OCI-LY3 (cell line): ENCODE data around the gene EFHC1.

Experiments used
- H2AFZ ChIP-seq: fragments of 200-600, 300-600 bp; shearing (Covaris generic); 2 replicates; pipeline ENCODE4 v1.6.0; 2014; ENCODE audit warnings: antibody characterized with exemption, low read depth, low read length
- H3K27ac ChIP-seq: fragments of 200-600, 300-600 bp; sonication (generic); 2 replicates; pipeline ENCODE4 v1.5.1; 2014; ENCODE audit warnings: mild to moderate bottlenecking, low read length, moderate library complexity, mixed read lengths
- H3K27me3 ChIP-seq: fragments of 200-600, 300-600 bp; sonication (generic); 2 replicates; pipeline ENCODE4 v1.6.1; 2014; ENCODE audit warnings: low read depth, low read length, mixed read lengths
- H3K36me3 ChIP-seq: fragments of 200-600, 300-600 bp; sonication (generic); replicated peaks from 2 replicates; pipeline ENCODE3; 2014; ENCODE audit warnings: low read depth, low read length, mixed read lengths
- H3K4me1 ChIP-seq: fragments of 300-600, 200-600 bp; sonication (generic); 2 replicates; pipeline ENCODE4 v1.6.1; 2014; ENCODE audit warnings: low read length, mixed read lengths
- H3K4me2 ChIP-seq: fragments of 200-600, 300-600 bp; sonication (generic); 2 replicates; pipeline ENCODE4 v1.6.1; 2014; ENCODE audit warnings: low read length, mixed read lengths
- H3K4me3 ChIP-seq: fragments of 300-600, 200-600 bp; sonication (generic); 2 replicates; pipeline ENCODE4 v1.5.1; 2014; ENCODE audit warnings: antibody characterized with exemption, mild to moderate bottlenecking, low read length, moderate library complexity
- H3K79me2 ChIP-seq: fragments of 300-600, 200-600 bp; shearing (Covaris generic); 2 replicates; pipeline ENCODE4 v1.6.1; 2014; ENCODE audit warnings: mild to moderate bottlenecking, low read length, mixed read lengths
- H3K9ac ChIP-seq: fragments of 300-600, 200-600 bp; shearing (Covaris generic); 2 replicates; pipeline ENCODE4 v1.6.0; 2014; ENCODE audit warnings: mild to moderate bottlenecking, low read length, moderate library complexity
- H3K9me3 ChIP-seq: fragments of 200-600, 300-600 bp; shearing (Covaris generic); 2 replicates; pipeline ENCODE4 v1.6.1; 2014; ENCODE audit warnings: low read length, mixed read lengths; ENCODE audit not compliant: insufficient read depth
- H4K20me1 ChIP-seq: fragments of 200-600, 300-600 bp; sonication (generic); 2 replicates; pipeline ENCODE4 v1.6.1; 2016; ENCODE audit warnings: low read length, mixed read lengths; ENCODE audit not compliant: insufficient read depth
- CTCF ChIP-seq: fragments of 200-600, 300-600 bp; sonication (generic); IDR thresholded peaks from 2 replicates; pipeline ENCODE4 v1.5.1; 2014; ENCODE audit warnings: antibody characterized with exemption, low read length, low read depth
- EZH2phosphoT487 ChIP-seq: fragments of 200-600 bp; shearing (Covaris generic); IDR thresholded peaks from 2 replicates; pipeline ENCODE4 v1.6.1; 2018; ENCODE audit warnings: antibody characterized with exemption, mixed run types, low read depth

EFHC1 gene

GRCh38 chr6:52540286-52540902, 120.3 kb downstream of the EFHC1 start:
- TF ChIP-seq EZH2phosphoT487, result no peak
- TF ChIP-seq CTCF, result no peak
- H3K79me2 ChIP-seq, result peaks cover 75% of the 10 kb centered on the region

GRCh38 chr6:52541135-52541534, 121.0 kb downstream of the EFHC1 start:
- Histone ChIP-seq H4K20me1 (no peaks in the 10 kb centered on the region), H2AFZ (no peak overlapping the region), H3K4me3 (no peak overlapping the region), H3K9me3 (no peaks in the 10 kb centered on the region), H3K79me2 (peaks cover 80% of the 10 kb centered on the region), H3K4me2 (no peak overlapping the region), H3K4me1 (peaks cover 59% of the 10 kb centered on the region), H3K9ac (no peak overlapping the region), H3K36me3 (peaks cover 3% of the 10 kb centered on the region), H3K27ac (no peak overlapping the region), H3K27me3 (no peaks in the 10 kb centered on the region)
- no peak for TF ChIP-seq CTCF
- TF ChIP-seq EZH2phosphoT487, result no peak

More at GRCh38 chr6:52540286-52540902, 120.3 kb downstream of the EFHC1 start:
- Histone ChIP-seq H3K27me3 (no peaks in the 10 kb centered on the region), H3K9me3 (no peaks in the 10 kb centered on the region), H3K4me1 (peaks cover 59% of the 10 kb centered on the region), H3K36me3 (peaks cover 3% of the 10 kb centered on the region), H2AFZ (no peak overlapping the region), H3K4me3 (no peak overlapping the region), H4K20me1 (no peaks in the 10 kb centered on the region), H3K9ac (no peak overlapping the region), H3K27ac (no peak overlapping the region), H3K4me2 (no peak overlapping the region)

- peak overlapping the region; percentile 33 for H3K4me2 ChIP-seq
- peaks cover 59% of the 10 kb centered on the region for H3K4me1 ChIP-seq
- H2AFZ ChIP-seq, result no peak overlapping the region
- peaks cover 78% of the 10 kb centered on the region for H3K79me2 ChIP-seq
- H3K36me3 ChIP-seq, result peaks cover 3% of the 10 kb centered on the region
- TF ChIP-seq CTCF, result no peak
- no peak for TF ChIP-seq EZH2phosphoT487
- no peak overlapping the region for H3K4me3 ChIP-seq
- H3K27ac ChIP-seq, result no peak overlapping the region
- H3K9ac ChIP-seq, result peak overlapping the region; percentile 5; the same call in 1 of the 2 replicates
- H4K20me1 ChIP-seq, result no peaks in the 10 kb centered on the region
- no peaks in the 10 kb centered on the region for H3K9me3 ChIP-seq
- H3K27me3 ChIP-seq, result no peaks in the 10 kb centered on the region
Observed at GRCh38 chr6:52543262-52543661, 123.1 kb downstream of the EFHC1 start.

- no peak for TF ChIP-seq CTCF
- TF ChIP-seq EZH2phosphoT487, result no peak
- peak overlapping the region; percentile 5; the same call in 1 of the 2 replicates for H3K9ac ChIP-seq
- H3K4me3 ChIP-seq, result no peak overlapping the region
- H3K79me2 ChIP-seq, result peaks cover 78% of the 10 kb centered on the region
- no peak overlapping the region for H2AFZ ChIP-seq
- H3K4me2 ChIP-seq, result peak overlapping the region; percentile 33
- no peaks in the 10 kb centered on the region for H4K20me1 ChIP-seq
- H3K4me1 ChIP-seq, result peaks cover 63% of the 10 kb centered on the region
- H3K27me3 ChIP-seq, result no peaks in the 10 kb centered on the region
- H3K9me3 ChIP-seq, result no peaks in the 10 kb centered on the region
- peaks cover 3% of the 10 kb centered on the region for H3K36me3 ChIP-seq
- no peak overlapping the region for H3K27ac ChIP-seq
Observed at GRCh38 chr6:52543729-52544601, 123.8 kb downstream of the EFHC1 start.
